Tibial artery (tissue), 4 donors: ENCODE results near the gene NFIA.

Experiments
- DNase-seq, 2 donors: peaks; one replicate each; pipeline ENCODE4 v3.0.0-alpha.2; 2019
- H3K27ac ChIP-seq, 2 donors: fragments of 200-600 bp; sonication (generic) in 1 of 2; 1 replicate in 1 of 2; 2 replicates in 1 of 2; pipeline ENCODE4 v1.5.1; 2018 to 2019; ENCODE audit warnings: mild to moderate bottlenecking in 1 of 2
- H3K27me3 ChIP-seq, 2 donors: fragments of 200-600 bp; sonication (generic) in 1 of 2; one replicate each; pipeline versions ENCODE4 v1.5.1 to v1.6.0; 2016 to 2019
- H3K36me3 ChIP-seq, 3 donors: fragments of 200-600 bp; sonication (generic) in 2 of 3; one replicate each; pipeline ENCODE4 v1.5.1; 2016 to 2019; ENCODE audit warnings: mild to moderate bottlenecking in 2 of 3
- H3K4me1 ChIP-seq, 4 donors: fragments of 200-600 bp; sonication (generic) in 2 of 4; 1 replicate in 3 of 4; 2 replicates in 1 of 4; pipeline ENCODE4 v1.5.1; 2016 to 2019
- H3K4me3 ChIP-seq, 2 donors: fragments of 200-600 bp; sonication (generic) in 1 of 2; 1 replicate in 1 of 2; 2 replicates in 1 of 2; pipeline ENCODE4 v1.5.1; 2018 to 2019; ENCODE audit warnings: mild to moderate bottlenecking in 2 of 2
- H3K9me3 ChIP-seq, 3 donors: fragments of 200-600 bp; sonication (generic) in 1 of 3; one replicate each; pipeline ENCODE4 v1.5.1; 2016 to 2019
- CTCF ChIP-seq, 2 experiments: fragments of 200-600 bp in 1 of 2; fragments of 450-650 bp in 1 of 2; IDR thresholded peaks; one replicate each; pipeline ENCODE4 v1.5.1; 2017 to 2019; ENCODE audit warnings: antibody characterized with exemption in 2 of 2, mild to moderate bottlenecking in 1 of 2, moderate library complexity in 1 of 2
- intact Hi-C: fragments of 100-400 bp; cut with DNase I; formaldehyde crosslinking; loops from one replicate; pipeline ENCODE4 v1.15.0; 2023; ENCODE audit warnings: low total_unique reads

Gene NFIA

GRCh38 chr1:61439234-61439633 lies 356.9 kb downstream of the NFIA start:
- Histone ChIP-seq H3K9me3 (no peaks in the 10 kb centered on the region), H3K27ac (no peak overlapping the region), H3K36me3 (no peaks in the 10 kb centered on the region), H3K4me1 (peaks cover 0 to 44% (median 13%) of the 10 kb centered on the region in 4 donors), H3K4me3 (no peak overlapping the region), H3K27me3 (no peaks in the 10 kb centered on the region)
- intact Hi-C loops = loop anchor here (10.0 kb wide), 1 partner anchor 84 kb away; no protein-coding TSS in a partner anchor
- no peak for TF ChIP-seq CTCF (IDR thresholded peaks at IDR 0.05)
- DNase-seq = no peak

GRCh38 chr1:61441723-61442262 lies 359.4 kb downstream of the NFIA start:
- H3K4me1 ChIP-seq = peaks cover 0 to 46% (median 22%) of the 10 kb centered on the region in 4 donors
- H3K27me3 ChIP-seq = no peaks in the 10 kb centered on the region
- no peak for DNase-seq
- intact Hi-C loops = no loop called here
- no peak overlapping the region for H3K4me3 ChIP-seq
- H3K36me3 ChIP-seq = no peaks in the 10 kb centered on the region
- H3K9me3 ChIP-seq = no peaks in the 10 kb centered on the region
- no peak overlapping the region for H3K27ac ChIP-seq
- TF ChIP-seq CTCF (IDR thresholded peaks at IDR 0.05) = no peak

- H3K27ac ChIP-seq = no peak overlapping the region
- no peak for TF ChIP-seq CTCF (IDR thresholded peaks at IDR 0.05)
- intact Hi-C loops = no loop called here
Measured at GRCh38 chr1:61442544-61442943, 360.2 kb downstream of the NFIA start.

GRCh38 chr1:61444288-61444687 lies 361.9 kb downstream of the NFIA start:
- peak overlapping the region; percentile 26 to 45 for H3K27ac ChIP-seq
- TF ChIP-seq CTCF (IDR thresholded peaks at IDR 0.05) = no peak
- intact Hi-C loops = no loop called here
- no peaks in the 10 kb centered on the region for H3K27me3 ChIP-seq
- DNase-seq = no peak
- H3K4me1 ChIP-seq = peaks cover 0 to 63% (median 33%) of the 10 kb centered on the region in 4 donors
- no peaks in the 10 kb centered on the region for H3K36me3 ChIP-seq
- no peaks in the 10 kb centered on the region for H3K9me3 ChIP-seq
- H3K4me3 ChIP-seq = no peak overlapping the region

More at GRCh38 chr1:61442544-61442943, 360.2 kb downstream of the NFIA start:
- no peaks in the 10 kb centered on the region for H3K36me3 ChIP-seq
- H3K4me3 ChIP-seq = no peak overlapping the region
- peaks cover 0 to 47% (median 23%) of the 10 kb centered on the region in 4 donors for H3K4me1 ChIP-seq
- no peak for DNase-seq
- H3K27me3 ChIP-seq = no peaks in the 10 kb centered on the region
- no peaks in the 10 kb centered on the region for H3K9me3 ChIP-seq

- DNase-seq = no peak
- H3K4me3 ChIP-seq = no peak overlapping the region
- peaks cover 0 to 74% (median 43%) of the 10 kb centered on the region in 4 donors for H3K4me1 ChIP-seq
- no peaks in the 10 kb centered on the region for H3K9me3 ChIP-seq
- TF ChIP-seq CTCF (IDR thresholded peaks at IDR 0.05) = no peak
- no peaks in the 10 kb centered on the region for H3K27me3 ChIP-seq
- H3K27ac ChIP-seq = peak overlapping the region in 1 of 2 donors; percentile 45
- H3K36me3 ChIP-seq = no peaks in the 10 kb centered on the region
- intact Hi-C loops = no loop called here
Measured at GRCh38 chr1:61445269-61445825, 363.0 kb downstream of the NFIA start.
